ENCODE measurements around the gene PKMYT1. TPM values are rescaled to one million over a fixed set of nuclear protein-coding genes. Genes with fewer than 3 reads are reported as not detected.

The PKMYT1 gene
- total RNA-seq, 4 donors from 2014 or later = 0.60 to 1.6 (median 1.1) TPM

DNA sequence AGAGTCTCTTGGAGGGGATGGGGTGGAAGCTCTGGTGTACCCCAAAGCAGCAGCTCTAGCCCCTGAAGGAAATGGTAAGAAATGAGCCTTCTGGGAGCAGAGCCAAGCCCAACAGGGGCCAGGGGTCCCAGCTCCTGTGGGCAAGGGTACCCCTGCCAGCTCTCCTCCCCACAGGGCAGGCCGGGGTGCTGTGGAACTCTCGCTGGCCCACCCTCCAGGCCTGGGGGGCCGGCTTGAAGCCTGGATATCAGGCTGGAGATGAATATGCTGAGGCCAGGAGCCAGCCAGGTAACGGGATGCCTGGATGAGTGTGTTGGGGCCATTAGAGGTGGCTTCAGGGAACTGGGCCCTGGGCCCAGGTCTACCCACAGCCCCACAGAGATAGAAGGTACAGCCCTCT is 20.3 kb upstream of the PKMYT1 start:
- Histone ChIP-seq H3K9me3 (no peaks in the 10 kb centered on the region), H3K4me3 (no peak overlapping the region), H3K36me3 (no peaks in the 10 kb centered on the region), H3K27me3 (peaks cover 2 to 66% of the 10 kb centered on the region in 2 donors), H3K4me1 (peaks cover 0 to 5% (median 2%) of the 10 kb centered on the region in 4 donors), H3K27ac (no peak overlapping the region)
- no peak for DNase-seq (ENCODE audit: low spot score in 2 of 2)
- no peak for TF ChIP-seq POLR2A (IDR thresholded peaks at IDR 0.05)
- TF ChIP-seq, protein P1, sequence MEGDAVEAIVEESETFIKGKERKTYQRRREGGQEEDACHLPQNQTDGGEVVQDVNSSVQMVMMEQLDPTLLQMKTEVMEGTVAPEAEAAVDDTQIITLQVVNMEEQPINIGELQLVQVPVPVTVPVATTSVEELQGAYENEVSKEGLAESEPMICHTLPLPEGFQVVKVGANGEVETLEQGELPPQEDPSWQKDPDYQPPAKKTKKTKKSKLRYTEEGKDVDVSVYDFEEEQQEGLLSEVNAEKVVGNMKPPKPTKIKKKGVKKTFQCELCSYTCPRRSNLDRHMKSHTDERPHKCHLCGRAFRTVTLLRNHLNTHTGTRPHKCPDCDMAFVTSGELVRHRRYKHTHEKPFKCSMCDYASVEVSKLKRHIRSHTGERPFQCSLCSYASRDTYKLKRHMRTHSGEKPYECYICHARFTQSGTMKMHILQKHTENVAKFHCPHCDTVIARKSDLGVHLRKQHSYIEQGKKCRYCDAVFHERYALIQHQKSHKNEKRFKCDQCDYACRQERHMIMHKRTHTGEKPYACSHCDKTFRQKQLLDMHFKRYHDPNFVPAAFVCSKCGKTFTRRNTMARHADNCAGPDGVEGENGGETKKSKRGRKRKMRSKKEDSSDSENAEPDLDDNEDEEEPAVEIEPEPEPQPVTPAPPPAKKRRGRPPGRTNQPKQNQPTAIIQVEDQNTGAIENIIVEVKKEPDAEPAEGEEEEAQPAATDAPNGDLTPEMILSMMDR (IDR thresholded peaks at IDR 0.05) = no peak
- no peak for TF ChIP-seq EP300 (IDR thresholded peaks at IDR 0.05)
- 76 to 94% methylated on average over 3 to 4 of the region's 4 CpGs for WGBS, 2 donors

DNA sequence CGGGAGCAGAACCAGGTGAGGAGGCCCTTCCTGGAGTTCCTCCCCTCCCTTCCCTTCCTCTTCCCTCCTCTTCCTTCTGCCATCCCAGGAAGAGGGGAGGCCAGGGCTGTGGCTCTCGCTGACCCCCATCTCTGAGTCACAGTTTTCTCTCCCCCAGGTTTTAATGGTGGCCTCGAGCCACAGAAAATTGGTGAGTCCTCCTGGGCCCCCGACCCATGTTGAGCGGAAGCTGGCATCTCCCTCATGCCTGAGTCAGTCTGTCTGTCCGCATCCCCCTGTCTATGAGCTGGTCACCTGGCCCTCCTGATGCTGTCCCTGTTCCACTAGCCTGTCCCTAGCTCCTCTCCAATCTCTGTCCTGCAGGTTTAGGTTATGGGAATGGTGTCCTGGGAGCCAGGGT is 19.7 kb upstream of the PKMYT1 start:
- Histone ChIP-seq H3K27me3 (peaks cover 2 to 60% of the 10 kb centered on the region in 2 donors), H3K36me3 (no peaks in the 10 kb centered on the region), H3K27ac (no peak overlapping the region), H3K4me3 (no peak overlapping the region), H3K9me3 (no peaks in the 10 kb centered on the region), H3K4me1 (peaks cover 0 to 4% (median 1%) of the 10 kb centered on the region in 4 donors)
- WGBS, 2 donors = 84 to 86% methylated on average over 6 of the region's 6 CpGs
- TF ChIP-seq POLR2A (IDR thresholded peaks at IDR 0.05) (no peak), EP300 (IDR thresholded peaks at IDR 0.05) (no peak)
- TF ChIP-seq, protein P1 (IDR thresholded peaks at IDR 0.05) = no peak
- DNase-seq (ENCODE audit: low spot score in 2 of 2) = no peak

DNA sequence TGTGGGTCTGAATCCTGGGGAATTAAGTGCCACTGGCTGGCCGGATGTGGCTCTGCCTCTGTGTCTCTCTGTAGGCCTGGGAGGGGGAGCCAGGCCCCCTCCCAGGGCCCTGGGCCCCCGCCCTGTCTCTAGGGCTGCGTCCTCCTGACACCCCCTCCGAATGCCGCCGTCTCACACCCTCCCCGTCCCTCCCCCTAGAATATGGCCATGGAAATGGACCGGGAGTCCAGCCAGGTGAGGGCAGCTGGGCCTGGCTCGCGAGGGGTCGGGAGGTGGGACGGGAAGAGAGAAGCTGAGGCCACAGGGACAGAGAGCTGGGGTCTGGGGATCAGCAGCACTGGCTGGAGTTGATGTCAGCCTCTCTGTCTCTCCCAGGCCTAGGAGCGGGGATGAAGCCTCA is 16.1 kb upstream of the PKMYT1 start:
- no peak overlapping the region for H3K4me3 ChIP-seq
- H3K27ac ChIP-seq = no peak overlapping the region
- H3K27me3 ChIP-seq = peaks cover 0 to 34% of the 10 kb centered on the region in 2 donors
- H3K9me3 ChIP-seq = no peaks in the 10 kb centered on the region
- no peaks in the 10 kb centered on the region for H3K36me3 ChIP-seq
- no peak for TF ChIP-seq POLR2A (IDR thresholded peaks at IDR 0.05)
- TF ChIP-seq, protein P1 (IDR thresholded peaks at IDR 0.05) = no peak
- H3K4me1 ChIP-seq = no peaks in the 10 kb centered on the region
- 64 to 70% methylated on average over 13 of the region's 13 CpGs for WGBS, 2 donors
- DNase-seq (ENCODE audit: low spot score in 2 of 2) = no peak

DNA sequence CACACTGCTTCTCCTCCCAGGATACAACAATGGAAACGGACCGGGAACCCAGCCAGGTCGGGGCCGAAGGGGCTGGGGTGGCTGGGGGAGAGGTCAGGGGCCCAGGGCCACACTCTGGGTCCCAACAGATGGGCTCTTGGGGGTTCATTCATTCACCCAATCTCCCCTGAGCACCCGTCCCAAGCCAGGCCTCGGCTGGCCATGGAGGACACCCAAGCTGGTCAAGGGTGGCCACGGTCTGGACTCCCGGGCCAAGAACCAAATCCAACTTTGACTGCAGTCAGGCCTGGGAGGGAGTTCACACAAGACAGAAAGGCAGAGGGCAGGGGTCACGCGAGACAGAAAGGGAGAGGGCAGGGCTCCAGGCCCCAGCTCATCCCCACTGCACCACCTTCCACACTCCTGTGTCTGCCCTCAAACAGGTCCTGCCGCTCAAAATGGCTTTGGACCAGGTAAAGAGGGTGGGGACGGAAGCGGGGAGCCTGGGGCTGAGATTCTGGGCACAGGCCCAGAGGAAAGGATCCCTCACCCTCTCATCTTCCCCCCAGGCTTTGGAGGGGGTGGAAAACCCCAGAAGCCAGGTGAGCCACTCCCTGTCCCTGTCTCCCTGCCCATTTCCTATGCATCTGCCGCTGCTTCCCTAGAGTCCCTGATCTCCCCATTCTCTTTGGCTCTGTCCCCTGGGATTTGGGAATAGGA is 12.3 kb upstream of the PKMYT1 start:
- Histone ChIP-seq H3K27ac (no peak overlapping the region), H3K27me3 (peaks cover 0 to 42% of the 10 kb centered on the region in 2 donors), H3K4me3 (no peak overlapping the region), H3K36me3 (no peaks in the 10 kb centered on the region), H3K9me3 (no peaks in the 10 kb centered on the region), H3K4me1 (no peaks in the 10 kb centered on the region)
- WGBS, 2 donors = 75 to 79% methylated on average over 11 to 12 of the region's 14 CpGs
- no peak for DNase-seq (ENCODE audit: low spot score in 2 of 2)
- TF ChIP-seq EP300 (IDR thresholded peaks at IDR 0.05) (no peak), POLR2A (IDR thresholded peaks at IDR 0.05) (no peak)
- TF ChIP-seq, protein P1 (IDR thresholded peaks at IDR 0.05) = no peak

DNA sequence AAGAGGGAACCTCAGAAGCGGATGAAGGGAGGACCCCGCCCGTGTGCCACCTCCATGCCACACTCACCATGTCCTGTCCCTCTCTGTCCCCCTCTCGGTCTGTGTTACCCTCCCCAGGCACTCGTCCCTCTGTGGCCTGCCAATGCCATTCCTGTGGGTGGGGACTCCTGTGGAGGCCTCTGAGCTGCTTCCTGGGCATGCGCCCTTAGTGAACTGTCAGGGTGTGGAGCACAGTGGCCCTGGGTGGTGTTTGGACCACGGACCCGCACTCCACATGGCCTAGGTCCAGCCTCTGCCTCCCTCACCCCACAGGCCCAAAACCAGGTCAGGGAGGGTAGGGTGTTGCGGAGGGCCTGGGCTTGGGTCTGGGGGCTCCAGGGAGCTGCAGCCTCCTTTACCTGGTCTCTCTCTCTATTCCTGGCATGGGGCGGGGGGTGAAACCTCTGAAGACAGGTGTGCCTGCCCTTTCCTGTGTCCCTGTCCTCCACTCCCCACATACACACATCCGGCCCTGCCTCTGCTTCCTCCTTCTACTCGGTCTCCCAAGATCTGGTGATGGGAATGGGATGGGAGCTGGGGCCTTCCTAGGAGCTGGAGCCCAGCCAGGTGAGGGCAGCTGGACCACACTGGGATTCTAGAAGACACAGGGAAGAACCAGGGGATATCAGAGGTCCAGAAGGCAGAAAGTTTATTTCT is 11.5 kb upstream of the PKMYT1 start:
- no peak for TF ChIP-seq POLR2A (IDR thresholded peaks at IDR 0.05)
- no peak for TF ChIP-seq EP300 (IDR thresholded peaks at IDR 0.05)
- TF ChIP-seq, protein P1 (IDR thresholded peaks at IDR 0.05) = no peak
- H3K9me3 ChIP-seq = no peaks in the 10 kb centered on the region
- H3K4me3 ChIP-seq = no peak overlapping the region
- no peaks in the 10 kb centered on the region for H3K4me1 ChIP-seq
- H3K27me3 ChIP-seq = peaks cover 0 to 39% of the 10 kb centered on the region in 2 donors
- no peak overlapping the region for H3K27ac ChIP-seq
- H3K36me3 ChIP-seq = no peaks in the 10 kb centered on the region
- DNase-seq (ENCODE audit: low spot score in 2 of 2) = no peak
- WGBS, 2 donors = 83 to 84% methylated on average over 8 to 9 of the region's 12 CpGs
